Activated naive CD8-positive, alpha-beta T cell treated with anti-CD3 and anti-CD28 coated beads, Interleukin-2, amount 50 U/mL, for 16 hours (primary cell): ENCODE data around the gene GMPPA.

Experiments
- DNase-seq: peaks from one replicate; pipeline ENCODE4 v3.0.0-alpha.2; 2020; ENCODE audit warnings: low read depth, low spot score

GMPPA gene

GRCh38 chr2:219556413-219556812 lies 57.7 kb downstream of the GMPPA start:
- DNase-seq, result no peak
